ENCODE data around the gene OVOL1.

DNA sequence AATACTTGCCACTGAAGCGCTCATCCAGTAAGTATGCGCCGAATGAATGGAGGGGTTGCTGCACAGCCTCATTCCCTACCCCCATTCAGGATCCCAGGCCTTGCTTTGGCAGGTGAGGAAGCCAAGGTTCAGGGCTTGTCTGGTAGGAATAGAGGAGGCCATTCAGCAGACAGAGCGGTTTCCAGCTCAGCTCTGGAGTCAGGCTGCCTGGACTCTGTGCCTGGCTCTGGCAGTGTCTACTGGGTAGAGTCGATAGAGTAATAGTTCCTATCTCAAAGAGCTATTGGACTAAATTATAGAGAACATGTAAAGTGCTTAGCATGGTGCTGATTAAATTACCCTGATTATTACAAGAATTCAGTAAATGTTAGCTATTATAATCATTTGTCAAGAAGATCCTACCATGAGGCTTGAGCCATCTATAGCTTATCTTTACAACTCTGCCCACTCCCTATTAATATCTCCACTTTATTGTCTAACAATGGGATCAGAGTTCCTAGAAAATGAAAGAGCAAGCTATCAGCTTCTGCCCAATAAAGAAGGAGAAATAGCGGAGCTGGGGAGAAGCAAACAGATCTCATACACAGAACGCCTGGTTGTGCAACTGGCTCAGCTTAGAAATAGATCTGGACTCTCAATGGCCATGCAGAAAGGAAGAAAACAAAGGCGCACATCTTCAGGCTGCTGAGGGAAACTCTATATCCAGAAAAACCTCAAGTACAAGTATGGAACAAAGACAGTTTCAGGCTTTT, 40.3 kb downstream of the OVOL1 start:
- TF ChIP-seq EP300 (IDR thresholded peaks at IDR 0.05): no peak
- TF ChIP-seq, protein P1, sequence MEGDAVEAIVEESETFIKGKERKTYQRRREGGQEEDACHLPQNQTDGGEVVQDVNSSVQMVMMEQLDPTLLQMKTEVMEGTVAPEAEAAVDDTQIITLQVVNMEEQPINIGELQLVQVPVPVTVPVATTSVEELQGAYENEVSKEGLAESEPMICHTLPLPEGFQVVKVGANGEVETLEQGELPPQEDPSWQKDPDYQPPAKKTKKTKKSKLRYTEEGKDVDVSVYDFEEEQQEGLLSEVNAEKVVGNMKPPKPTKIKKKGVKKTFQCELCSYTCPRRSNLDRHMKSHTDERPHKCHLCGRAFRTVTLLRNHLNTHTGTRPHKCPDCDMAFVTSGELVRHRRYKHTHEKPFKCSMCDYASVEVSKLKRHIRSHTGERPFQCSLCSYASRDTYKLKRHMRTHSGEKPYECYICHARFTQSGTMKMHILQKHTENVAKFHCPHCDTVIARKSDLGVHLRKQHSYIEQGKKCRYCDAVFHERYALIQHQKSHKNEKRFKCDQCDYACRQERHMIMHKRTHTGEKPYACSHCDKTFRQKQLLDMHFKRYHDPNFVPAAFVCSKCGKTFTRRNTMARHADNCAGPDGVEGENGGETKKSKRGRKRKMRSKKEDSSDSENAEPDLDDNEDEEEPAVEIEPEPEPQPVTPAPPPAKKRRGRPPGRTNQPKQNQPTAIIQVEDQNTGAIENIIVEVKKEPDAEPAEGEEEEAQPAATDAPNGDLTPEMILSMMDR (IDR thresholded peaks at IDR 0.05): no peak

Data from upper lobe of left lung (tissue), 4 donors.